Measurements from ENCODE around the gene STOML1.

DNA sequence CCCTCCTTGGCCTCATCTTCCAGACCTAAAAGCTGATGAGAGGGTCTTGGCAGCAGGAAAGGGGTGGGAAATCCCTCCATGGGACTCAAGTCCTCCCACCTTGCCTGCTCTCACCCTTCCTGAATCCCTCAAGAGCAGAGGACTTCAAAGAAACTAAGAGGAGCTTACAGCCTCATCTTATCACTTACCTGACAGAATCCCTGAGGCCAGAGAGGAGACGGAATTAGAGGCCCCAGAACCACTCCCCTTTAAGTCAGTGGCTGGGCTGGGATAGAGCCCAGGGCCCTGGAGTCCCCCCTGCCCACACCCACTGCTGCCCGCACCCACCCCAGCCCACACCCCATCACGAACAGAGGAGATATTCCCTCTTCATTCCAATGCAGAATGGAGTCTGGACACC is 50.6 kb downstream of the STOML1 start:
- TF ChIP-seq POLR2A (IDR thresholded peaks at IDR 0.05), result no peak
- TF ChIP-seq, protein P1, sequence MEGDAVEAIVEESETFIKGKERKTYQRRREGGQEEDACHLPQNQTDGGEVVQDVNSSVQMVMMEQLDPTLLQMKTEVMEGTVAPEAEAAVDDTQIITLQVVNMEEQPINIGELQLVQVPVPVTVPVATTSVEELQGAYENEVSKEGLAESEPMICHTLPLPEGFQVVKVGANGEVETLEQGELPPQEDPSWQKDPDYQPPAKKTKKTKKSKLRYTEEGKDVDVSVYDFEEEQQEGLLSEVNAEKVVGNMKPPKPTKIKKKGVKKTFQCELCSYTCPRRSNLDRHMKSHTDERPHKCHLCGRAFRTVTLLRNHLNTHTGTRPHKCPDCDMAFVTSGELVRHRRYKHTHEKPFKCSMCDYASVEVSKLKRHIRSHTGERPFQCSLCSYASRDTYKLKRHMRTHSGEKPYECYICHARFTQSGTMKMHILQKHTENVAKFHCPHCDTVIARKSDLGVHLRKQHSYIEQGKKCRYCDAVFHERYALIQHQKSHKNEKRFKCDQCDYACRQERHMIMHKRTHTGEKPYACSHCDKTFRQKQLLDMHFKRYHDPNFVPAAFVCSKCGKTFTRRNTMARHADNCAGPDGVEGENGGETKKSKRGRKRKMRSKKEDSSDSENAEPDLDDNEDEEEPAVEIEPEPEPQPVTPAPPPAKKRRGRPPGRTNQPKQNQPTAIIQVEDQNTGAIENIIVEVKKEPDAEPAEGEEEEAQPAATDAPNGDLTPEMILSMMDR (IDR thresholded peaks at IDR 0.05), result no peak
